Stomach (tissue), 4 donors: ENCODE data around the gene ESCO1.

Experiments used
- POLR2A ChIP-seq, 4 donors: fragments of 450-650 bp; IDR thresholded peaks; one replicate each; pipeline ENCODE4 v1.6.1; 2016; ENCODE audit warnings: antibody characterized with exemption in 4 of 4, control low read depth in 2 of 4, mild to moderate bottlenecking in 1 of 4, moderate library complexity in 1 of 4
- TF ChIP-seq, protein P1 (sequence below), 7 experiments: fragments of 450-650 bp in 4 of 7; fragments of 200-600 bp in 3 of 7; sonication (generic) in 3 of 7; IDR thresholded peaks; one replicate each; pipeline ENCODE4 v1.5.1; 2016 to 2019; ENCODE audit warnings: antibody characterized with exemption in 7 of 7, control low read depth in 2 of 7, mild to moderate bottlenecking in 1 of 7

- TF ChIP-seq, protein P1, sequence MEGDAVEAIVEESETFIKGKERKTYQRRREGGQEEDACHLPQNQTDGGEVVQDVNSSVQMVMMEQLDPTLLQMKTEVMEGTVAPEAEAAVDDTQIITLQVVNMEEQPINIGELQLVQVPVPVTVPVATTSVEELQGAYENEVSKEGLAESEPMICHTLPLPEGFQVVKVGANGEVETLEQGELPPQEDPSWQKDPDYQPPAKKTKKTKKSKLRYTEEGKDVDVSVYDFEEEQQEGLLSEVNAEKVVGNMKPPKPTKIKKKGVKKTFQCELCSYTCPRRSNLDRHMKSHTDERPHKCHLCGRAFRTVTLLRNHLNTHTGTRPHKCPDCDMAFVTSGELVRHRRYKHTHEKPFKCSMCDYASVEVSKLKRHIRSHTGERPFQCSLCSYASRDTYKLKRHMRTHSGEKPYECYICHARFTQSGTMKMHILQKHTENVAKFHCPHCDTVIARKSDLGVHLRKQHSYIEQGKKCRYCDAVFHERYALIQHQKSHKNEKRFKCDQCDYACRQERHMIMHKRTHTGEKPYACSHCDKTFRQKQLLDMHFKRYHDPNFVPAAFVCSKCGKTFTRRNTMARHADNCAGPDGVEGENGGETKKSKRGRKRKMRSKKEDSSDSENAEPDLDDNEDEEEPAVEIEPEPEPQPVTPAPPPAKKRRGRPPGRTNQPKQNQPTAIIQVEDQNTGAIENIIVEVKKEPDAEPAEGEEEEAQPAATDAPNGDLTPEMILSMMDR (IDR thresholded peaks at IDR 0.05), result no peak
- no peak for TF ChIP-seq POLR2A (IDR thresholded peaks at IDR 0.05)
Measured at GRCh38 chr18:21507913-21508701, 92.4 kb downstream of the ESCO1 start.
